ENCODE data around the gene HTR1D. TPM values are rescaled to one million over a fixed set of nuclear protein-coding genes. Genes with fewer than 3 reads are reported as not detected.
"Not testable (repeated sequence)": the region's sequence is repeated elsewhere in the genome, so short reads cannot be mapped to it uniquely, and the experiment has no call there.

HTR1D gene
- polyA plus RNA-seq (ENCODE audit: insufficient read length in 12 of 12): under 1 TPM in 5 of 12 donors, not detected in 7; 0.07 to 0.36 (median 0.09) TPM
- long read RNA-seq, donor 1: 0 reads
- long read RNA-seq, donor 2: 0 reads
- long read RNA-seq, donor 3: 0 reads
- long read RNA-seq, donor 4: 0 reads
- long read RNA-seq, donor 5: 0 reads
- long read RNA-seq, donor 6: 0 reads
- long read RNA-seq, donor 7, partial matches to known transcripts: 0 of 1 reads
- long read RNA-seq, donor 7, other reads (novel, unspliced or antisense): 0 of 1 reads
- long read RNA-seq, donor 8: 0 reads
- long read RNA-seq, donor 9: 0 reads
- long read RNA-seq, donor 10: 0 reads
- long read RNA-seq, donor 11, partial matches to known transcripts: 0 of 1 reads
- long read RNA-seq, donor 11, other reads (novel, unspliced or antisense): 0 of 1 reads

DNA sequence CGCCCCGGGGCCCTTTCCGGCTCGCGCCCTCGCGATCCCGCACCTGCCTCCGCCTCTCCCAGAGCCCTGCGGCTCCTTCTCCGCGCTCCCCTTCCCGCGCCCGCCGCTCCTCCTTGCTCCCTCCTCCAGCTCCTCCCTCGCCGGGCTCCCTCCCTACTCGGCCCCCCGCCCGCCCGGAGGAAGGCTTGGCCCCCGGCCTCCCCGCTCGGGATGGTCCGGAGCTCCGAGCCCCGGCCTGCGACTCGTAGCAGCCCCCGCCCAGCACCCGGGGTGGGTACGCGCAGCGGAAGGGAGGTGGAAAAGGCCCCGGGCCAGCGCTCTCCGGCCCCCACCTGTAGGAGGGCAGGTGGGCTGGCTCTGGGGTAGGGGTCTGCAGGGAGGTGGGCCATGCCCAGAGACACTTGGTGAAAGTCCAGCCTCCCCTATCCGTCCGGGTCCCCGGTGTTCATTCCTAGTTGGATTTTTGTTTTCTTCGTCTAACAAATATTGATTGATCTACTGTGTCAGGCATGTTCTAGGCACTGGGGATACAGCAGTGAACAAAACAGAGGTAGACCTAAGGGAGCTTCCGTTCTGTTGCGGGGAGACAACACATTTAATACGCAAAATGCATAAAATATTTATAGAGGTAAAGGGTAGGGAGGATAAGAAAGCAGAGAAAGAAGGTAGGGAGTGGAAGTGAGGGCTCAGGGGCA lies at the start of gene HTR1D:
Gene HTR1D (minus strand): TSS at position 82 of the 695 bp plus-strand sequence. CDS start 23,283 bp downstream, outside the sequence.
- DNase-seq: no peak

DNA sequence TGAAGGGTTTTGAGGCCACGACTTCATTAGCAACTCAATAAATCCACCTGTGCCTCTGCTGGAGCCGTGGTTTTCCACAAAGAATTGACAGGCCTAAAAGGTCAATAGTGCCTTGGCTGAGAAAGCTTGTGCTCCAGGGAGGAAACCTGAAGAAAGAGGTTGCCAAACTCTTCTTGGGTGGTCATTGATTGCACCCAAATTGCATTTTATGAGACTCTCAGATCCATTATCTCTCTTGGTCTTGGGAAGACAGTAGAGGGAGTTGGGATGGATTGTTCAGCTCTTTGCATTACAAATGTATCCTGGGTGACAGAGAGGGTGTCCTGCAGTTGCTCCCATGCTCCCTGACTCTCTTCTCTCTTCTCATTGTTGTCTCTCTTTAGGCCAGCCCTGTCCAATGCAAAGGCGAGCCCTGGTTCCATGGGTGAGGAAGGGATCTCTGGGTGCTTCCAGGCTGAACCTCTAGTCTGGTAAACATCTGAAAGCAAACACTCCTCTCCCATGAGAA lies 46.1 kb upstream of the HTR1D start:
- no peak for DNase-seq

DNA sequence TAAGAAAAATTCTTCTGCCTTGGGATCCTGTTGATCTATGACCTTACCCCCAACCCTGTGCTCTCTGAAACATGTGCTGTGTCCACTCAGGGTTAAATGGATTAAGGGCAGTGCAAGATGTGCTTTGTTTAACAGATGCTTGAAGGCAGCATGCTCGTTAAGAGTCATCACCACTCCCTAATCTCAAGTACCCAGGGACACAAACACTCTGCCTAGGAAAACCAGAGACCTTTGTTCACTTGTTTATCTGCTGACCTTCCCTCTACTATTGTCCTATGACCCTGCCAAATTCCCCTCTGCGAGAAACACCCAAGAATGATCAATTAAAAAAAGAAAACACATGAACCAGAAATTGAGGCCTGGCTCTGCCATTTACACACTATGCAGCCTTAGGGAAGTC lies 40.8 kb upstream of the HTR1D start:
- DNase-seq: not testable (repeated sequence)

DNA sequence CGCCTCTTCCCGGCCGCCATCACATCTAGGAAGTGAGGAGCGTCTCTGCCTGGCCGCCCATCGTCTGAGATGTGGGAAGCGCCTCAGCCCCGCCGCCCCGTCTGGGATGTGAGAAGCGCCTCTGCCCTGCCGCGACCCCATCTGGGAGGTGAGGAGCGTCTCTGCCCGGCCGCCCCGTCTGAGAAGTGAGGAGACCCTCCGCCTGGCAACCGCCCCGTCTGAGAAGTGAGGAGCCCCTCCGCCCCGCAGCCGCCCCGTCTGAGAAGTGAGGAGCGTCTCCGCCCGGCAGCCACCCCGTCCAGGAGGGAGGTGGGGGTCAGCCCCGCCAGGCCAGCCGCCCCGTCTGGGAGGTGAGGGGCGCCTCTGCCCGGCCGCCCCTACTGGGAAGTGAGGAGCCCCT lies 40.1 kb upstream of the HTR1D start:
- not testable (repeated sequence) for DNase-seq

GRCh38 chr1:23254584-23254983 lies 37.3 kb upstream of the HTR1D start:
- no peak for DNase-seq

DNA sequence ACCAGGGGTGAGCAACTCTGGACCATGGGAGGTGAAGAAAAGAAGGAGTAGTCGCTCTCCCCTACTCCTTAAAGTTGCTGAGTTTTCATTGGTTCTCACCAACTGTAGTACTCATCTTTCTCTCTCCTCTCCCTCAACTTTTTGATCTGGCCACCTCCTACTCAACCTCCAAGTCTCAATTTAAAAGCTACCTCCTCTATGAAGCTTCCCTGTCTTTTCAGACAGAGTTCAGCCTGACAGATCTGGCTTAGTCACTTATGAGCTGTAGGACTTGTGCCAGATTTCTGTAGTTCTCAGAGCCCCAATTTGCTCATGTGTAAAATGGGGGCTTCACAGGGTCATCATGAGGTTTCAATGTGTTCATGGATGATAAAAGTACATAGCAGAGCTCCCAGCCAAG lies 34.5 kb upstream of the HTR1D start:
- DNase-seq: no peak

DNA sequence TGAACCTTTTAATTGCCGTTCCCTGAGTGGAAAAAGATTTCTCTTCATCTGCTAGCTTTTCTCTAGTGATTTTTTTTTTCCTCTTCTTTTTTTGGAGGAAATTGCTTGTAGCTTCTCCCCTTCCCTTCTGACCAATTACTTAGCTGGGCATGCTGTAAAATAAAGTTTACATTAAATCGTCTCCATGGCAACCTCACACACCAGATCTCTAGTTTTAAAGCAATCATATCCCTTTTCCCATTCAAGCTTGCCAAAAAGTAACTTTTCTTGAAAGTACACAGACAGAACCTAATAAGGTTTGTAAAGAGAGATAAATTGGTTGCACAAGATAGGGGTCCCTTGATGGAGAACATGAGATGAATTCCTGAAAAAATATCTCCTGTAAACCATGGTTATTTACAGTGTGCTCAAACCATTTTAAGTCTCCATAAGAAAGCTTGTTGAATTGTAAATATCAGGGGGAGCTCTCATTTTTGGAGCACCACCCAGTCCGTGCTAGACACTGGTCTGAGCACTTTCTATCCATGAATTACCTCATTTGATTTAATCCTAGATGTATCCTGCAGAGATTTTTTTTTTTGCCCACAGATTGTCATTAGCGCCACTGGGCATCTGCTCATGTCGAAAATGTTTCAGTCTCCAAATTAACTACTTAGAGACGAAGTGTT lies 32.6 kb upstream of the HTR1D start:
- peak; percentile 66 for DNase-seq

DNA sequence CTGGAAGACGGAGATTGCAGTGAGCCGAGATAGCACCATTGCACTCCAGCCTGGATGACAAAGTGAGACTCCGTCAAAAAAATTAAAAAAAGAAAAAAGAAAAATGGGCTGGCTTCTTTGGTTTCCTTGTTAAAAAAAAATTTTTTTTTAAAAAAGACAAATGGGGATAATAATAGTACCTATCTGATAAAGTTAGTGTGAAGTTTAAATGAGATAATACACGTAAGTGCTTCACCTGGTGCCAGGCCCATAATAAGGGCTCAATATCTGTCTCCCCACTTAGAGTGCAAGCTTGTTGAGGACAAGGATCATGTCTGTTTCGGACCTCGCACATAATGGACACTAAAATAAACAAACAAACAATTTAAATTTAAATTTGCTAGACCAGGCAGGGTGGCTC lies 30.0 kb upstream of the HTR1D start:
- DNase-seq: no peak

DNA sequence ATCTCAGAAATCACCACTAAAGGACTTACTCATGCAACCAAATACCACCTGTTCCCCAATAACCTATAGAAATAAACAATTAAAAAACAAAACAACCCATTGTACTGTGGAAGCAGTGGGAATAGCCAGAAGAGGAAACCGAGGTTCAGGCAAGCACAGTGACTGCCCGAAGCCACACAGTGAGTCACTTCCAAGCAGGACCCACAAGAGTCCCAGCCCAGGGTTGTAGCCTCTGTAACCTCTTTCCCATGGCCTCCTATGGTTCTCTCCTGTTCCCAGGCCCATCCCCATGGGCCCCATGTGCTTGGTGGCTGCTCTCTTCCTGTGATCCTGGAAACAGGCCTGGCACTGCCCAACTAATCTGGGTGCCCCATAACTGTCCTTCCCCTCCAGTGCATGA lies 29.0 kb upstream of the HTR1D start:
- DNase-seq: no peak

DNA sequence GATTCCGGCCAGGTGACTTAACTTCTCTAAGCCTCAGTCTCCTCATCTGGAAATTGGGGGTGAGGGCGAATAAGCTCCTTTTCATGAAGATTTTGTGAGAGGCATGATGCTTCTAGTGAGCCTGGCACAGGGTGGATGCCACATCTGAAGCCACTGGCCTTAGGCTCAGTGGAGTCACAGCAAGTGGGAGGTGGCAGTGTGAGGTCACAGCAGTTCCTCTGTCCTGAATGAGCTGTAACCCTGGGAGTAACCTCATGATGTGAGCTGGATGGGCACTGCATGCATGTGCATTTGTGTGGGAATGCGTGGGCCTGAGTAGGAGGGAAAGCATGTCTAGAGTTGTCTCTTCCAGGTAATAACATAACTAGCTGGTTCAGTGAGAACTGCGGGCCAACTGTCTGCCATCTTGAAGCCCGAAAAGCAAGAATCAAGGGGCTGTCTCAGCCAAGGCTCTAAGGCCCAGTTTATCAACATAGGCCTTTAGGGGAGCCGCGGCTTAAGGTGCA lies 27.0 kb upstream of the HTR1D start:
- DNase-seq: no peak

DNA sequence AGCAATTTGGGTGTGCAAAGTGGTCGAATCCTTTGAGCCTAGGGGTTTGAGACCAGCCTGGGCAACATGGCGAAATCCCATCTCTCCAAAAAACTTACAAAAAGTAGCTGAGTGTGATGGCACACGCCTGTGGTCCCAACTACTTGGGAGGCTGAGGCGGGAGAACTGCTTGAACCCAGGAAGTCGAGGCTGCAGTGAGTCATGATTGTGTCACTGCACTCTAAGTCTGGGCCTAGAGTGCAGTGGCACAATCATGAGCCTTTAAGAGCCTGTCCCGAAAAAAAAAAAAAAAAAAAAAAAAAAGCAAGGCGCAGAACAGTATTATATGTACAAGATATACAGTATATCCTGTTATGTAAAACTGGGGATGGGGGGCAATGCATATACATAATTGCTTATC lies 25.1 kb upstream of the HTR1D start:
- no peak for DNase-seq

DNA sequence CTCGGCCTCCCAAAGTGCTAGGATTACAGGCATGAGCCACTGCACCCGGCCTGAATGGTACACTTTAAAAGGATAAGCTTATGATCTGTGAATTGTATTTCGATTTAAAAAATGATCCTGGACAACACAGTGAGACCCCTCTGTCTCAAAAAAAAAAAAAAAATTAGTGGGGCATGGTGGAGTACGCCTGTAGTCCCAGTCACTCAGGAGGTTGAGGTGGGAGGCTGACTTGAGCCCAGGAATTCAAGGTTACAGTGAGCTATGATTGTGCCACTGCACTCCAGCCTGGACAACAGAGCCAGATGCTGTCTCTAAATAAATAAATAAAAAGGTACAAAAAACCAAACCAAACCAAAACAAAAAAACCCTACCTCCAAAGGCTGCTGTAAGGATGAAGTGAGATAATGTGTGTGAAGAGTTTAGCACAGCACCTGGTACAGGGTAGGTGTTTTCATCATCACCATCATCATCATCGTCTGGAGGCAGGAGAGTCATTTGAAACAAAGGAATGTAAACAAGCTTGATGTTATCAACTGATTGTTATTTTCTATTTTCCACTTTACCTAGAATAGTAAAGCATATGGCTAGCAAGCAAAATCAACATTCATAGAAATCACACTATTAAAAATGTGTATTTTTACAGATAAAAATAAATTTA lies 22.5 kb upstream of the HTR1D start:
- DNase-seq: no peak

- no peak for DNase-seq
Measured at GRCh38 chr1:23238565-23238964, 21.3 kb upstream of the HTR1D start.

- DNase-seq: no peak
Measured at GRCh38 chr1:23237508-23237907, 20.2 kb upstream of the HTR1D start.

GRCh38 chr1:23227806-23228205 lies 10.5 kb upstream of the HTR1D start:
- no peak for DNase-seq

DNA sequence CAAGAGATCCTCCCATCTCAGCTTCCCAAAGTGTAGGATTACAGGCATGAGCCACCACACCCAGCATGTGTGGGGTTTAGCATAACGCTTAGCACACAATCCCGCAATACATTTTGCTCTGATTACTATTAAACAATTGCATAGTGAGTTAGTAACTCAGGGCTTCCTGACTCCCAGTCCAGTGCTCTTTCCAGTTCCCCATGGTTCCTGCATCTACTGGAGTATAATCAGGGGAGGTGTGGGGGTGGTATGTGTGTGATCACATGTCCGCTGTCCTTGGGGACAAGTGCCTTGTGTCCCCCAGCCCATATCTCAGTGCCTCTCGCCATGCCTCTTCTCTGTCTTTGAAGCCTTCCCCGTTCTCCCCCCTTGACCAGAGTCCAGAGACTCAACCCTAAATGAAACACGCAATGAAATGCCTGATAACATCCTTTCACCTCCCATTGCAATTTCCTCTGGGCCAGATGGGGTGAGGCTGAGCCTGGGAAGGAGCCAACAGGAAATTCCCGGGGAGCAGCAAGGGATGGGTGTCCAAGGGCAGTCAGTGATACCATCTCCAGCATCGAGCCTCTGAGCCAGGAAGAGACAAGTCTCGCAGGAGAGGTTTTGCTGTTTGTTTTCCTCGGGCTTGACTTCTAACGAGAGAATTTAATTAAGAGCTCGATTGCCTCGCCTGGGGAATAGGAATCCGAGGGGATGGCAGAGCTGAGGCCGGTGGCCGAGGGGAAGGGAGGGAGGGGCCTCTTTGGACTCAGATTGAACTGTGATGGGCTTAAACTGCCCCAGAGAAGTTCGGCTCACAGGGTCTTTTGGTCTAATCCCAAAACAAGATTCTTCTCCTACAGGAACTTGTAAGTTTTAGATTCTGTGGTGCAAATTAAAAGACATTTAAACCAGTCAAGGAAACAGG lies 7.7 kb upstream of the HTR1D start:
- no peak for DNase-seq

DNA sequence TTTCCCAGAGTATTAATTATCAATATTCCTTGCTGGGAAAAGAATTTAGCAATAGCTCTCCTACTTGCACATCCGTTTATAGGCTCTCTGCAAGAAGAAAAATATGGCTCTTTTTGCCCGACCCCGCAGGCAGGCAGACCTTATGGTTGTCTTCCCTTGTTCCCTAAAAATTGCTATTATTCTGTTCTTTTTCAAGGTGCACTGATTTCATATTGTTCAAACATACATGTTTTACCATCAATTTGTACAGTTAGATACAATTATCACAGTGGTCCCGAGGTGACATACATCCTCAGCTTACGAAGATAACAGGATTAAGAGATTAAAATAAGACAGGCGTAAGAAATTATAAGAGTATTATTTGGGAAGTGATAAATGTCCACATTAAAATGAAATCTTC lies 6.7 kb upstream of the HTR1D start:
- not testable (repeated sequence) for DNase-seq

DNA sequence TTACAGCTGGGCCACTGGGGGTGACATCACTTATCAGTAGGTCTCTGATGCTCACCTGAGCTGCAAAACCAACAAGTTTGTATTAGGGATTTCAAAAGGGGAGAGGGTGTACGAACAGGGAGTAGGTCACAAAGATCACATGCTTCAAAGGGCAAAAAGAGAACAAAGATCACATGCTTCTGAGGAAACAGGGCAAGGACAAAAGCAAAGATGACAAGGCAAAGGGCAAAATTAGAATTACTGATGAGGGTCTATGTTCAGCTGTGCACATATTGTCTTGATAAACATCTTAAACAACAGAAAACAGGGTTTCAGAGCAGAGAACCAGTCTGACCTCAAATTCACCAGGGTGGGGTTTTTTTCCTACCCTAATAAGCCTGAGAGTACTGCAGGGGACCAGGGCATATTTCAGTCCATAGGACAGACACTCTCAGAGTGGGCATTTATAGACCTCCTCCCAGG lies 6.2 kb upstream of the HTR1D start:
- not testable (repeated sequence) for DNase-seq

- DNase-seq: no peak
Measured at GRCh38 chr1:23222742-23223141, 5.4 kb upstream of the HTR1D start.

DNA sequence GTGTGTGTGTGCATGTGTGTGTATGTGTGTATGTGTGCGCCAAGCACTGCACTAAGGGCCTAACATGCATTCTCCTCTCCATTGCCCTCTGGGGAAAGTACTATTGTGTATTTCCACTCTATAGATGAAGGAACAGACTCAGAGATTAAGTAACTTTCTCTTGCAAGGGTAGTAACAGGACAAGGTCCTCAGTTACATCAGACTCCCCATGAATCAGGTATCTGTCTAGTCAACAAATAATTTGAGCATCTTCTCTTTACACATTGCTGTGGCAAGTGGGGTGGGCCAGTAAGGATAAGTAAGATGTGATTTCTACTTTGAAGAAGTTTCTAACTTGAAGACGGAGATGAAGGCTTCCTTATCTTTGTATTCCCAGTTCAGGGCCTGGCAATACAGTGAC lies 5.0 kb upstream of the HTR1D start:
- no peak for DNase-seq

DNA sequence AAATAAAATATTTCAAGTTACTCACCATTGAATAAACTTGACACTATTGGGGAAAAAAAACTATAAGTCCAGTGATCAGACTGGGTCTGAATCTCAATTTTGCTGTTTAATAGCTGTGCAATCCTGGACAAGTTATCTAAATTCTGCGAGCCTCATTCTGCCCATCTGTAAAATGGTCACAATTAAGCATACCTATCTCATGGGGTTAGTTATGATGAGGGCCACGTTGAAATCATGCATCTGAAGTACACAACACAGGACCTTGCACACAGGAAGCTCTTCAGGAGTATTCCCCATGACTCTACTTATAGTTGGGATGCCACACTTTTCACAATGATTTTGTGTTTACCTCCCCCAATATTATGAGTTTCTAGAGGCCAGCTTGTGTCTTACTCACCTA lies 3.8 kb upstream of the HTR1D start:
- DNase-seq: no peak

All from muscle of arm (tissue), 14 donors.